ENCODE results near the gene AHNAK.

- no peak for TF ChIP-seq POLR2AphosphoS5 (IDR thresholded peaks at IDR 0.05; ENCODE audit: low read depth)
- no peak for TF ChIP-seq CTCF (IDR thresholded peaks at IDR 0.05; ENCODE audit: insufficient read depth, low read length)
- TF ChIP-seq REST (IDR thresholded peaks at IDR 0.05; ENCODE audit: insufficient replicate concordance, low read depth), result no peak
- no peak for TF ChIP-seq SPI1 (IDR thresholded peaks at IDR 0.05; ENCODE audit: borderline replicate concordance, low read depth)
Observed at GRCh38 chr11:62559204-62559603, 12.6 kb upstream of the AHNAK start.
